ENCODE measurements around the gene HPSE2.
A peak's percentile ranks its signal among the peaks of the same experiment; 100 is the strongest.

The HPSE2 gene

GRCh38 chr10:98694014-98694413 is 541.6 kb downstream of the HPSE2 start:
- peaks cover 11% of the 10 kb centered on the region for H3K4me1 Mint-ChIP-seq
- H3K9me3 Mint-ChIP-seq, result peaks cover 16% of the 10 kb centered on the region
- H3K36me3 Mint-ChIP-seq (ENCODE audit: low read depth), result peaks cover 3% of the 10 kb centered on the region
- H3K4me3 Mint-ChIP-seq, result no peak overlapping the region
- no peak for TF ChIP-seq CTCF (IDR thresholded peaks at IDR 0.05; ENCODE audit: unreplicated experiment in 3 of 3)
- H3K27ac Mint-ChIP-seq, result peak overlapping the region; percentile 11 to 56 (median 43)
- H3K27me3 Mint-ChIP-seq (ENCODE audit: low read depth), result no peaks in the 10 kb centered on the region

DNA sequence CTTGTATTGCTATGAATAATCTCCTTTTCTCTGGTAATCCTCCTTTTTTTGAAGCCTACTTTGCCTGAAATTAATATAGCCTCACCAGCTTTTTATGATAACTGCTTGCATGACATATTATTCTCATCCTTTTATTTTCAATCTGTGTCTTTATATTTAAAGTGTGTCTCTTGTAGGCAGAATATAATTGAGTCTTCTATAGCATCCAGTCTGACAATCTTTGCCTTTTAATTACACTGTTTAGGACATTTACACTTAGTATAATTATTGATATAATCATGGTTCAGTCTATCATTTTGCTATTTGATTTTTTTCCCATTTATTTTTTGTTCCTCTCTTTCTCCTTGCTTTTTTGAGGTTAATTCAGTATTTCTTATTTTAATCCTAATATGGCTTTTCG is 548.0 kb downstream of the HPSE2 start:
- H3K4me1 Mint-ChIP-seq, result peaks cover 13% of the 10 kb centered on the region
- no peaks in the 10 kb centered on the region for H3K27me3 Mint-ChIP-seq (ENCODE audit: low read depth)
- H3K4me3 Mint-ChIP-seq, result no peak overlapping the region
- peaks cover 22% of the 10 kb centered on the region for H3K9me3 Mint-ChIP-seq
- H3K36me3 Mint-ChIP-seq (ENCODE audit: low read depth), result peaks cover 8% of the 10 kb centered on the region
- no peak overlapping the region for H3K27ac Mint-ChIP-seq
- TF ChIP-seq CTCF (IDR thresholded peaks at IDR 0.05; ENCODE audit: unreplicated experiment in 3 of 3), result no peak

GRCh38 chr10:98684019-98684899 is 551.4 kb downstream of the HPSE2 start:
- TF ChIP-seq CTCF (IDR thresholded peaks at IDR 0.05; ENCODE audit: unreplicated experiment in 3 of 3), result no peak
- H3K4me3 Mint-ChIP-seq, result no peak overlapping the region

DNA sequence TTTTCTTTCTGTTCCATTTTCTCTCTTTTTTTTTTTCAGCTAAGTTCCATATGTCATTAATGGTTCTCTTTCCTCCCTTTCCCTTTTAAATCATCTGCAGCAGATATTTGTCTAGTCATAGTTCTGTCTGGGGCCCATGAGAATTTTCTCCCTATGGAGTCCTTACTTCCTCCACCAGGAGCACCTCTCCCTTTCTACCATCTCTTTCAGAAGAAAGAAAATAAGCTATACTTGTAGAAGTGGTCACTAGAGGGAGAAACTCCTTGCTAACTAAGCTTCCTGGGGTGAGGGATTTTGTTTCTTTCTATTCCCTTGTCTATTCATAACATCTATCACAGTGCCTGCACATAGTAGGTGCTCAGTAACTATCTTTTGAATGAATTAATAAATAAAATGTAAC is 558.8 kb downstream of the HPSE2 start:
- Mint-ChIP-seq H3K4me1 (peaks cover 26% of the 10 kb centered on the region), H3K4me3 (no peak overlapping the region), H3K27ac (peak overlapping the region; percentile 59 to 85 (median 72)), H3K36me3 (ENCODE audit: low read depth) (no peaks in the 10 kb centered on the region), H3K9me3 (no peaks in the 10 kb centered on the region), H3K27me3 (ENCODE audit: low read depth) (no peaks in the 10 kb centered on the region)
- TF ChIP-seq CTCF (IDR thresholded peaks at IDR 0.05; ENCODE audit: unreplicated experiment in 3 of 3), result peak in 2 of 3 experiments; percentile 21 to 38

More at GRCh38 chr10:98684019-98684899, 551.4 kb downstream of the HPSE2 start:
- Mint-ChIP-seq H3K27me3 (ENCODE audit: low read depth) (no peaks in the 10 kb centered on the region), H3K36me3 (ENCODE audit: low read depth) (peaks cover 7% of the 10 kb centered on the region), H3K9me3 (peaks cover 19% of the 10 kb centered on the region), H3K4me1 (peaks cover 13% of the 10 kb centered on the region), H3K27ac (peak overlapping the region; percentile 6 to 44 (median 25))

DNA sequence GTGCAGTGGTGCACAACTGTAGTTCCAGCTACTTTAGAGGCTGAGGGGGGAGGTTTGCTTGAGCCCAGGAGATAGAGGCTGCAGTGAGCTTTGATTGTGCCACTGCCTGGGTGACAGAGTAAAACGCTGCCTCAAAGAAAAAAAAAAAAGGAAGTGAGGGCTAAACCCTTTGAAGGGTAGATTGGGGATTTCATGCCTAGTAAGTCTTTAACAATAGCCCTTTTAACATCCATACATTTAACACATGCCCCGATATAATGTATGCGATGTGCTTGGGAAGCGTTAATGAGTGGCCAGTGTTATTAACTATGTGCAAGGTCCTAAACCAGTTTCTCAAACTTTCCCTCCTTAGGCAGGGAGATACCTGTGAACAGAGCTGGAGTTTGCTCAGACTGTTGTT is 559.8 kb downstream of the HPSE2 start:
- Mint-ChIP-seq H3K36me3 (ENCODE audit: low read depth) (no peaks in the 10 kb centered on the region), H3K4me3 (no peak overlapping the region), H3K9me3 (peaks cover 3% of the 10 kb centered on the region), H3K27me3 (ENCODE audit: low read depth) (no peaks in the 10 kb centered on the region), H3K4me1 (peaks cover 26% of the 10 kb centered on the region), H3K27ac (peak overlapping the region in 2 of 3 experiments; percentile 59 to 85)
- TF ChIP-seq CTCF (IDR thresholded peaks at IDR 0.05; ENCODE audit: unreplicated experiment in 3 of 3), result no peak
